WTC11 (cell line): ENCODE results near the gene PXYLP1. TPM values are rescaled to one million over a fixed set of nuclear protein-coding genes. Genes with fewer than 3 reads are reported as not detected.

Experiments
- ATAC-seq: fragments of 200-7000 bp; cut with Tn5 transposase; 2 replicates; pipeline ENCODE4 v1.10.0; 2021; ENCODE audit warnings: mild to moderate bottlenecking, moderate library complexity
- CTCF ChIA-PET: fragments of 300-600 bp; sonication (Branson Sonifier 250); formaldehyde crosslinking; loops from one replicate; lab custom pipeline; 2021; ENCODE audit warnings: antibody characterized with exemption; lab: Charles Lee
- POLR2A ChIA-PET: fragments of 350-600 bp; sonication (Branson Sonifier 250); formaldehyde crosslinking; loops from one replicate; lab custom pipeline; 2021; ENCODE audit warnings: antibody characterized with exemption; lab: Charles Lee
- DNase-seq: peaks from one replicate; pipeline ENCODE4 v3.0.0; 2021; ENCODE audit warnings: low spot score
- H3K27ac Mint-ChIP-seq: 2 replicates; pipeline ENCODE4 v1.8.0; 2021; ENCODE audit warnings: mixed read lengths
- H3K27me3 Mint-ChIP-seq: 2 replicates; pipeline ENCODE4 v1.8.0; 2021; ENCODE audit warnings: low read depth, mild to moderate bottlenecking, moderate library complexity, mixed read lengths
- H3K36me3 Mint-ChIP-seq: 2 replicates; pipeline ENCODE4 v1.8.0; 2021; ENCODE audit warnings: mixed read lengths
- H3K4me1 Mint-ChIP-seq: 2 replicates; pipeline ENCODE4 v1.8.0; 2022; ENCODE audit warnings: mixed read lengths
- H3K4me3 Mint-ChIP-seq: 2 replicates; pipeline ENCODE4 v1.8.0; 2021; ENCODE audit warnings: mild to moderate bottlenecking, moderate library complexity, mixed read lengths
- H3K9me3 Mint-ChIP-seq: 2 replicates; pipeline ENCODE4 v1.8.0; 2021; ENCODE audit warnings: mixed read lengths
- ATF1 ChIP-seq: sonication (generic); formaldehyde crosslinking; IDR thresholded peaks from 2 replicates; pipeline ENCODE4 v1.8.1; 2023; ENCODE audit warnings: mild to moderate bottlenecking, moderate library complexity, missing genetic modification reagents
- CDX4 ChIP-seq: fragments of 250-450 bp; sonication (Bioruptor Pico); IDR thresholded peaks from 2 replicates; pipeline ENCODE4 v1.9.0; 2021; ENCODE audit warnings: moderate library complexity, mild to moderate bottlenecking, inconsistent platforms, borderline replicate concordance
- E2F5 ChIP-seq: sonication (generic); formaldehyde crosslinking; IDR thresholded peaks from 2 replicates; pipeline ENCODE4 v1.8.1; 2022; ENCODE audit warnings: mild to moderate bottlenecking, moderate library complexity, missing genetic modification reagents
- EMX1 ChIP-seq: fragments of 250-450 bp; sonication (Bioruptor Pico); IDR thresholded peaks from 2 replicates; pipeline ENCODE4 v1.8.0; 2021; ENCODE audit warnings: mild to moderate bottlenecking
- GTF2I ChIP-seq: fragments of 250-450 bp; sonication (Bioruptor Pico); conservative IDR thresholded peaks from 2 replicates; pipeline ENCODE4 v1.4.0; 2021; ENCODE audit warnings: mild to moderate bottlenecking
- HMGA2 ChIP-seq: fragments of 250-450 bp; sonication (Bioruptor Pico); IDR thresholded peaks from 2 replicates; pipeline ENCODE4 v1.4.0; 2021; ENCODE audit warnings: mild to moderate bottlenecking, moderate library complexity
- HMGXB4 ChIP-seq: sonication (generic); formaldehyde crosslinking; IDR thresholded peaks from 2 replicates; pipeline ENCODE4 v1.8.1; 2023; ENCODE audit warnings: mild to moderate bottlenecking, moderate library complexity, missing genetic modification reagents
- IRF2 ChIP-seq: sonication (generic); formaldehyde crosslinking; IDR thresholded peaks from 2 replicates; pipeline ENCODE4 v1.8.0; 2022; ENCODE audit warnings: low read depth, missing genetic modification reagents, borderline replicate concordance
- MLX ChIP-seq: sonication (generic); formaldehyde crosslinking; IDR thresholded peaks from 2 replicates; pipeline ENCODE4 v1.8.1; 2023; ENCODE audit warnings: mild to moderate bottlenecking, missing genetic modification reagents, moderate library complexity
- OVOL2 ChIP-seq: fragments of 250-450 bp; sonication (Bioruptor Pico); IDR thresholded peaks from 2 replicates; pipeline ENCODE4 v1.9.0; 2021; ENCODE audit warnings: mild to moderate bottlenecking, borderline replicate concordance
- PRDM15 ChIP-seq: sonication (generic); formaldehyde crosslinking; IDR thresholded peaks from 2 replicates; pipeline ENCODE4 v1.8.0; 2022; ENCODE audit warnings: missing genetic modification reagents
- SMAD3 ChIP-seq: sonication (generic); formaldehyde crosslinking; IDR thresholded peaks from 2 replicates; pipeline ENCODE4 v1.8.0; 2022; ENCODE audit warnings: missing genetic modification reagents, mild to moderate bottlenecking, borderline replicate concordance
- SMAD4 ChIP-seq: sonication (generic); formaldehyde crosslinking; IDR thresholded peaks from 2 replicates; pipeline ENCODE4 v1.8.0; 2022; ENCODE audit warnings: mild to moderate bottlenecking, missing genetic modification reagents
- TEAD1 ChIP-seq: sonication (generic); formaldehyde crosslinking; IDR thresholded peaks from 2 replicates; pipeline ENCODE4 v1.8.0; 2022; ENCODE audit warnings: mild to moderate bottlenecking, missing genetic modification reagents
- ZNF219 ChIP-seq: sonication (generic); formaldehyde crosslinking; IDR thresholded peaks from 2 replicates; pipeline ENCODE4 v1.8.0; 2023; ENCODE audit warnings: missing genetic modification reagents, mild to moderate bottlenecking, borderline replicate concordance
- ZNF281 ChIP-seq: sonication (generic); formaldehyde crosslinking; IDR thresholded peaks from 2 replicates; pipeline ENCODE4 v1.8.0; 2023; ENCODE audit warnings: mild to moderate bottlenecking, missing genetic modification reagents
- ZNF425 ChIP-seq: fragments of 250-450 bp; sonication (Bioruptor Pico); conservative IDR thresholded peaks from 2 replicates; pipeline ENCODE4 v1.9.0; 2021; ENCODE audit warnings: mild to moderate bottlenecking
- total RNA-seq: library from RNA; stranded (reverse); gene quantifications from 3 replicates; pipeline ENCODE4 v1.2.3, GENCODE V29; 2021

The PXYLP1 gene
- total RNA-seq, 1 experiment from 2014 or later: 20.1 TPM

GRCh38 chr3:141306276-141306675 lies 74.7 kb downstream of the PXYLP1 start (continued):
- no peak for TF ChIP-seq PRDM15 (CRISPR knock-in tag)
- no peak for TF ChIP-seq ZNF219 (CRISPR knock-in tag)
- TF ChIP-seq HMGA2: no peak
- no peak for TF ChIP-seq SMAD3 (CRISPR knock-in tag)
- no peak for TF ChIP-seq GTF2I (CRISPR knock-in tag)
- TF ChIP-seq E2F5 (CRISPR knock-in tag): no peak
- TF ChIP-seq HMGXB4 (CRISPR knock-in tag): no peak

GRCh38 chr3:141306922-141307321 lies 75.3 kb downstream of the PXYLP1 start:
- POLR2A ChIA-PET: interaction anchor here (1.3 kb wide), 1 partner anchor 180 kb away, joined by 3 read pairs; the partner anchor contains the start of gene RASA2
- Mint-ChIP-seq H3K4me3 (no peak overlapping the region), H3K4me1 (peaks cover 14% of the 10 kb centered on the region), H3K27ac (no peak overlapping the region), H3K9me3 (no peaks in the 10 kb centered on the region), H3K36me3 (no peaks in the 10 kb centered on the region), H3K27me3 (peaks cover 23% of the 10 kb centered on the region)
- CTCF ChIA-PET: interaction anchor here (1.6 to 6.9 kb wide), 4 partner anchors 54 to 147 kb away, joined by 5 to 97 read pairs (median 26); partner anchors contain the start of gene PXYLP1
- no peak for DNase-seq
- TF ChIP-seq ZNF425 (CRISPR knock-in tag) (no peak), TEAD1 (no peak), EMX1 (CRISPR knock-in tag) (no peak), SMAD4 (CRISPR knock-in tag) (no peak), OVOL2 (CRISPR knock-in tag) (no peak), IRF2 (CRISPR knock-in tag) (no peak), HMGA2 (no peak)
- no peak for ATAC-seq

GRCh38 chr3:141307351-141308059 lies 75.9 kb downstream of the PXYLP1 start:
- TF ChIP-seq GTF2I (CRISPR knock-in tag): no peak
- no peak for TF ChIP-seq ATF1 (CRISPR knock-in tag)
- no peak for TF ChIP-seq CDX4 (CRISPR knock-in tag)
- TF ChIP-seq ZNF281 (CRISPR knock-in tag): no peak
- no peak for TF ChIP-seq MLX (CRISPR knock-in tag)
- TF ChIP-seq, all 79 proteins: peak for 0
- ATAC-seq (no peak), DNase-seq (no peak)
- H3K4me3 Mint-ChIP-seq: no peak overlapping the region
- no peaks in the 10 kb centered on the region for H3K36me3 Mint-ChIP-seq
- H3K27me3 Mint-ChIP-seq: peaks cover 22% of the 10 kb centered on the region
- H3K4me1 Mint-ChIP-seq: peaks cover 20% of the 10 kb centered on the region
- POLR2A ChIA-PET: interaction anchor here (1.3 kb wide), 1 partner anchor 180 kb away, joined by 3 read pairs; the partner anchor contains the start of gene RASA2
- H3K27ac Mint-ChIP-seq: no peak overlapping the region
- no peaks in the 10 kb centered on the region for H3K9me3 Mint-ChIP-seq
- CTCF ChIA-PET: interaction anchor here (1.2 to 6.9 kb wide), 17 partner anchors 7 to 297 kb away, joined by 3 to 97 read pairs (median 5); partner anchors contain the start of gene PXYLP1
